Left cardiac atrium (tissue), 4 donors: ENCODE results near the gene AKR1D1. TPM values are rescaled to one million over a fixed set of nuclear protein-coding genes. Genes with fewer than 3 reads are reported as not detected.
"Not testable (repeated sequence)": the region's sequence is repeated elsewhere in the genome, so short reads cannot be mapped to it uniquely, and the experiment has no call there.

Source experiments
- ATAC-seq, 2 donors: fragments of 200-7000 bp; cut with Tn5 transposase; one replicate each; pipeline ENCODE4 v1.9.1; 2020; ENCODE audit warnings: mild to moderate bottlenecking in 2 of 2, moderate library complexity in 2 of 2
- DNase-seq: peaks from one replicate; pipeline ENCODE4 v3.0.0-alpha.2; 2020
- intact Hi-C, 2 donors: fragments of 100-400 bp; cut with DNase I; formaldehyde crosslinking; loops; one replicate each; pipeline versions ENCODE4 v1.14.1 to v1.15.1; 2022 to 2023
- total RNA-seq, 2 donors: library from RNA; stranded (reverse); fragmentation: NEBNext Ultra II Directional; extraction: Animal tissue kit (Norgen Biotek cat#: 25700); gene quantifications; one replicate each; pipeline ENCODE4 v1.2.1, GENCODE V29; 2021
- donor health status: DM: no; HTN: yes; CAD: no.
- donor health status: DM: no; HTN: yes; CAD: no; lungs with severe emphysema.
- donor health status: DM: yes; HTN: yes; CAD: no.
- donor health status: Dilated cardiomyopathy.

AKR1D1 gene
- total RNA-seq, 2 donors from 2014 or later: not detected

GRCh38 chr7:138067774-138068173 is 8.5 kb upstream of the AKR1D1 start:
- no peak for ATAC-seq
- DNase-seq: no peak
- intact Hi-C loops: no loop called here

- no peak for DNase-seq
- no peak for ATAC-seq
- intact Hi-C loops: no loop called here
Measured at GRCh38 chr7:138070908-138071307, 5.4 kb upstream of the AKR1D1 start.

GRCh38 chr7:138072726-138073125 is 3.5 kb upstream of the AKR1D1 start:
- DNase-seq (no peak), ATAC-seq (no peak)
- intact Hi-C loops: no loop called here

GRCh38 chr7:138074121-138074520 is 2.1 kb upstream of the AKR1D1 start:
- intact Hi-C loops: no loop called here
- no peak for DNase-seq
- ATAC-seq: no peak

GRCh38 chr7:138074540-138074939 is 1.7 kb upstream of the AKR1D1 start:
- intact Hi-C loops: no loop called here
- ATAC-seq (no peak), DNase-seq (no peak)

GRCh38 chr7:138075350-138075749 is 909 bp upstream of the AKR1D1 start:
- ATAC-seq (no peak), DNase-seq (no peak)
- intact Hi-C loops: no loop called here

GRCh38 chr7:138075786-138076185 is 473 bp upstream of the AKR1D1 start:
- DNase-seq, ATAC-seq, intact Hi-C loops: not testable (repeated sequence)

- ATAC-seq: no peak
- DNase-seq: no peak
- intact Hi-C loops: no loop called here
Measured at GRCh38 chr7:138077809-138078208, 1.6 kb downstream of the AKR1D1 start.

- DNase-seq (no peak), ATAC-seq (no peak)
- intact Hi-C loops: no loop called here
Measured at GRCh38 chr7:138079137-138079536, 2.9 kb downstream of the AKR1D1 start.

GRCh38 chr7:138081868-138082267 is 5.6 kb downstream of the AKR1D1 start:
- no peak for ATAC-seq
- intact Hi-C loops: no loop called here
- DNase-seq: no peak

GRCh38 chr7:138083859-138084258 is 7.6 kb downstream of the AKR1D1 start:
- no peak for ATAC-seq
- no peak for DNase-seq
- intact Hi-C loops: no loop called here

GRCh38 chr7:138086563-138087270 is 10.5 kb downstream of the AKR1D1 start:
- no peak for DNase-seq
- intact Hi-C loops: no loop called here
- ATAC-seq: no peak

GRCh38 chr7:138089080-138089901 is 13.0 kb downstream of the AKR1D1 start:
- intact Hi-C loops: no loop called here
- ATAC-seq (no peak), DNase-seq (no peak)

- ATAC-seq: no peak
- DNase-seq: no peak
- intact Hi-C loops: no loop called here
Measured at GRCh38 chr7:138091032-138091431, 14.8 kb downstream of the AKR1D1 start.

GRCh38 chr7:138091840-138092239 is 15.6 kb downstream of the AKR1D1 start:
- ATAC-seq, intact Hi-C loops: not testable (repeated sequence)

GRCh38 chr7:138092486-138093028 is 16.3 kb downstream of the AKR1D1 start:
- intact Hi-C loops: no loop called here
- DNase-seq: no peak
- ATAC-seq: no peak

More at GRCh38 chr7:138091840-138092239, 15.6 kb downstream of the AKR1D1 start:
- DNase-seq: not testable (repeated sequence)

GRCh38 chr7:138095972-138096935 is 20.0 kb downstream of the AKR1D1 start:
- intact Hi-C loops: no loop called here

GRCh38 chr7:138097064-138097741 is 20.9 kb downstream of the AKR1D1 start:
- intact Hi-C loops: no loop called here
- no peak for ATAC-seq
- no peak for DNase-seq

More at GRCh38 chr7:138095972-138096935, 20.0 kb downstream of the AKR1D1 start:
- ATAC-seq: no peak
- no peak for DNase-seq

GRCh38 chr7:138099813-138100212 is 23.6 kb downstream of the AKR1D1 start:
- intact Hi-C loops: no loop called here

More at GRCh38 chr7:138099813-138100212, 23.6 kb downstream of the AKR1D1 start:
- no peak for ATAC-seq
- no peak for DNase-seq
